Suppressor macrophage treated with lipopolysaccharide for 1 hour (primary cell): ENCODE results near the gene MYOT.

ENCODE experiments used
- DNase-seq, 3 donors: peaks; one replicate each; pipeline ENCODE4 v3.0.0-alpha.2; 2020 to 2022

The MYOT gene

DNA sequence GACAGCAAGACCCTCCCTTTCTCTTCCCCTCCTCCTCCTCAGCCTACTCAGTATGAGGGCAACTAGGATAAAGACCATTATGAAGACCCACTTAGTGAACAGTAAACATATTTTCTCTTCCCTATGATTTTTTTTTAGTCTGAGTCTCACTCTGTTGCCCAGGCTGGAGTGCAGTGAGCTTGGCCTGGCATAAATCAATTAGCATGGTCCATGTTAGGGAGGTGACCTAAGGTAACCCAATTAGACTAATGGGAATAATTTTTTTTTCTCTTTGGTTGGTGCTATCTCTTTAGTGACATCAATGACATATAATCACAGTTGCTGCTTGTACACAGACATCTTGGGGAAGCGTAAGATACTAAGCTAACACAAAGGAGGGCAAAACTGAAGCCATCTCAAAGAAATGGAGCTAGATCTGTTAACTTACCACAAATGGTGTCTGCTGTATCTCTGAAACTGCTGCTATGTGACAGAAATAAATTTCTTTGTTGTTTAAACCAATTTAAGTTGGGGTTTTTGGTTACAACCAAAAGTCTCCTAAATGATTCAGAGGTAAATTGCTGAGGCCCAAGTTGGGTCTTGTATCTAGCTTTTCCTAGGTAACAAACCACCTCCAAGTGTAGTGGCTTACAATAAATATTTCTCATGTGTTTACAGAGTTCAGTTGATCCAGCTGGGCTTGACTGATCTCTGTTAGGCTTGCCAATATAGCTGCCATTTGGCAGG, 34.9 kb downstream of the MYOT start:
- DNase-seq: no peak

DNA sequence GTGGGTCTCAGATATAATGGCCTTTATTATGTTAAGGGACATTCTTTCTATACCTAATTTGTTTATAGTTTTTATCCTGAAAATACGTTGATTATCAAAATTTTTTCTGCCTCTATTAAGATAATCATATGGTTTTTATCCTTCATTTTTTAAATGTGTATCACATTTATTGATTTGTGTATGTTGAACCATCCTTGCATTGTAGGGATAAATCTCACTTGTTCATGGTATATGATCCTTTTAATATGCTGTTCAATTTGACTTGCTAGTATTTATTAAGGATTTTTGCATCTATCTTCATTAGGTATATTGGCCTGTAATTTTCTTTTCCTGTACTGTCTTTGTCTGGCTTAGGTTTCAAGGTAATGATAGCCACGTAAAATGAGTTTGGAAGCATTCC, 47.1 kb downstream of the MYOT start:
- no peak for DNase-seq

DNA sequence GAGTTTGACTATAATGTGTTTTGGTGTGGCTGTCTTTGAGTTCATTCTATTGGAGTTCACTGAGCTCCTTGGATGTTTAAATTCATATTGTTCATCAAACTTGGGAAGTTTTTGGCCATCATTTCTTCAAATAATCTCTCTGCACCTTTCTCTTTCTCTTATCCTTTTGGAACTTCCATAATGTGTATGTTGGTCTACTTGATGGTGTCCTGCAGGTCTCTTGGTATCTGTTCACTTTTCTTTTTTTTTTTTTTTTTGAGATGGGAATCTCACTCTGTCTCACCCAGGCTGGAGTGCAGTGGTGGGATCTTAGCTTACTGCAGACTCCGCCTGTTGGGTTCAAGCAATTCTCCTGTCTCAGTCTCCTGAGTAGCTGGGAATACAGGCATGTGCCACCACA, 49.3 kb downstream of the MYOT start:
- DNase-seq: no peak

DNA sequence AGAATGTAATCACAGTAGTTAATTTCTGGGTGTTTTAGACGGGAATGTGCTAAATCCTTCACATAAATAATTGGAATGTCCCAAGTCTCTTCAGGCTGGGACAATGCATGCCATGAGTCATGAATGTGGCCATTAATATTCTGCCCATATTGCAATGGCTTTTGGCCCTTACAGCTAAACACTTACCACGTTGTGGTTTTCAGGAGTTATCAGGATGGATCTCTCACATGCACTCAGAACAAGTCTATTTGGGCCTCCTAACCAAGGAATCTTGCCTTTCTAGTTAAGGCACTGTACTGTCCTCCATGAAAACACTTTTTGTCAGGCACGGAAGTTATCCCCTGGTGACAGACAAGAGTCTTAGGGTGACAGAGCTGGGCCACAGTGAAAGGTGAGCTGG, 54.3 kb downstream of the MYOT start:
- DNase-seq: no peak

DNA sequence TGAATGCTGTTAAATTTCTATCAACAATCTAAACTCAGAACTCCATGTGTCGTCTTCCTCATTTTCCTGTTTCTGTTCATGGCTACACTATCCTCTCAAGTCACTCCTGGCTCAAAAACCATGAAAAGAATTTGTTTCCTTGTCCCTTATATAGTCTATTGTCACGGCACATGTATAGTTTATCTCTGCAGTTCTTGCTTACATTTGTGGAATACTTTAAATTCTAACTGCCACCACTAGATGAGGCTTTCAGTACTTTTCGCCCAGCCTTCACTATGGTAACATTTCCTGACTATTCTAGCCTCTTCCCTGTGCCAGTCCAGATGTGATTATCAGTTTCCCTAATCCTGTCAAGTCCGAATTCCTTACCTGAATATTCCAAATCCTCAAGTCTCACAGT, 56.2 kb downstream of the MYOT start:
- no peak for DNase-seq

DNA sequence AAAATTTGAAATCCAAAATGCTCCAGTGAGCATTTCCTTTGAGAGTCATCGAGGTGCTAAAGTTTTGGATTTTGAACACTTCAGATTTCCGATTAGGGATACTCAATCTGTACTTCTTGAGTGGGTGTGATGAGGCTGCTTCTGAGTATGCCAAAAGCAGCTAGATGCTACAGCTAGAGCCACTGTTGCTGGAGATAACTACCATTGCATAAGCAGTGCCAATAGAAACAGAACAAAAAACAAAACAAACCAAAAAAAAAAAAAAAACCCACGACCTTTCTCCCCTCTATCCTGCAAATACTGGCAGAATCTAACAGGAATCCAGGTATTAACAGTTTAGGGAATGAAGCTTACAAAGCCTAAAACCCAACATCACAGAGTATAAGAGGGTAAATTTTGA, 65.1 kb downstream of the MYOT start:
- no peak for DNase-seq

DNA sequence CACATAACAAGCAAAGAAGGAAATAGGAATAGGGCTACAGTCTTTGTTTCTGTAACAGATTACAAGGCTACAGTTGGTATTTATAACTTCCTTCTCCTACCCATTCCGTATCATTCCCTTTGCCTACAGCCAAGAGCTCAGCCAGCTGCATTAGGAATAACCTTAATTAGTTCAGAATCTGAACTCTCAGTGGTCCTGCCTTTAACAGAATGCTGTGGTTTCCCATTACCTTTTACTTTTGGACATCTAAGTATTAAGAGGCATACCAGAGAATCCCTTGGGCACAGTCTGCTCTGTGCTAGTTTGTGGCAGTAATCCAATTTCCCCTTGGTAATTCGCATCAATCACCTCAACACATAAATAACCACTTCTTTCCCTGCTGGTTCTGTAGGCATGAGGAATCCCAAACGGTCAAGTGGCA, 65.8 kb downstream of the MYOT start:
- DNase-seq: no peak

DNA sequence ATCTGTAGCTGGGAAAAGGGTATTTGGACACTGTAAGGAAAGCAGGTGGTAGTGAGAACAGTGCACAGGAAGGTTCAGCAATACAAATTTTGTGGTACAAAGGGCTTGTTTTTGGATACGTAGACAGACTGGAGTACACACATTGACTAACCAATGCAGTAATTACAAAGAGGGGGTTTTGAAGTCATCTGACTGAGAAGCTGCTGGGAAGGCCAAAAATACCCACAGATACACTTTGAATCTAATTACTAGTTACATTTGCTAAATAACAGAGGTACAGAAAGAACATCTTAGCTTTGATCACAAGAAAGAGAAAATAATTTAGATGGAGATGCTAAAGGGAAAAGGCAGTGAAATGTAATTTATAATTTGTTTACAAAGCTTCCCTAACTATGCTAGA, 67.5 kb downstream of the MYOT start:
- DNase-seq: no peak

DNA sequence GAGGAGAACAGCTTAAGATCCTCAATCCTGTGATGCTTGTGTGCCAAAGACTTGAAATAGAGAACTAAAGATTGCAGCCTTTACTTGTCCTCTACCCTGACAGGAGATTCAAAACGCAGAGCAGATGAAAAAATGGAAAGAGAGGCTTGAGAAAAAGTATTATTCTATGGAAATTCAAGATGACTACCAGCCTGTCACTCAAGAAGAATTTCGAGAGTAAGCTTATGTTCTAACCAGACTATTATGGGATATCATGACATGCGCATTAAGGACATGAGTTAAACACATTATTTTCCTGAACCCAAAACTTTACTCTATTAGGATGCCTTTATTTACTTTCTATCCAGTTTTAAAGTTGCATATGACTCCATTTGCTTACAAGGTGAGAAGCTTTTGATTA, 68.0 kb downstream of the MYOT start:
- no peak for DNase-seq
